H1 (cell line): Measurements from ENCODE around the gene PLXNB3. TPM values are rescaled to one million over a fixed set of nuclear protein-coding genes. Genes with fewer than 3 reads are reported as not detected.

Experiments used
- BCL11A ChIP-seq, 2 experiments: IDR thresholded peaks; one replicate each; pipeline ENCODE4 v1.6.1; 2011; ENCODE audit warnings: low read depth in 2 of 2, low read length in 2 of 2, mild to moderate bottlenecking in 2 of 2
- CTBP2 ChIP-seq: IDR thresholded peaks from 2 replicates; pipeline ENCODE4 v1.7.0; 2011; ENCODE audit warnings: borderline replicate concordance, mild to moderate bottlenecking, moderate library complexity, mixed read lengths, low read length; ENCODE audit not compliant: insufficient read depth, insufficient read length
- CTCF ChIP-seq, 3 experiments: IDR thresholded peaks; 1 replicate in 2 of 3; 2 replicates in 1 of 3; pipeline versions ENCODE4 v1.5.1 to v1.6.1; 2011; ENCODE audit warnings: low read length in 3 of 3, mild to moderate bottlenecking in 3 of 3, inconsistent platforms in 2 of 3, low read depth in 1 of 3, moderate library complexity in 1 of 3; ENCODE audit not compliant: insufficient read depth in 1 of 3; ENCODE audit errors: control extremely low read depth in 1 of 3
- EGR1 ChIP-seq: IDR thresholded peaks from 2 replicates; pipeline ENCODE4 v1.6.1; 2011; ENCODE audit warnings: low read depth, low read length, borderline replicate concordance
- JUN ChIP-seq: IDR thresholded peaks from 2 replicates; pipeline ENCODE4 v1.6.1; 2011; ENCODE audit warnings: low read depth, mild to moderate bottlenecking, improper control_type of control experiment, low read length
- SAP30 ChIP-seq: fragments of 300-600 bp; sonication (generic); IDR thresholded peaks from 2 replicates; pipeline ENCODE4 v1.7.1; 2012; ENCODE audit warnings: low read length, moderate library complexity, mild to moderate bottlenecking, inconsistent platforms; ENCODE audit not compliant: insufficient read depth, insufficient replicate concordance
- polyA plus RNA-seq, 7 experiments: library from polyadenylated mRNA; depleted of rRNA in 3 of 7; stranded (reverse) in 5 of 7; unstranded in 2 of 7; fragments of >200 nt in 5 of 7; fragments of 200-250 nt in 2 of 7; gene quantifications; 1 replicate in 5 of 7; 2 replicates in 1 of 7; 4 replicates in 1 of 7; pipeline versions ENCODE4 v1.2.1 to v1.2.3, GENCODE V29; 2011 to 2013; ENCODE audit warnings: missing spikeins in 2 of 7, mixed read lengths in 2 of 7
- total RNA-seq: library from RNA; stranded (reverse); fragmentation: NEBNext Ultra II Directional; extraction: Animal tissue kit (Norgen Biotek cat#: 25700); gene quantifications from 2 replicates; pipeline ENCODE4 v1.2.1, GENCODE V29; 2021

The PLXNB3 gene
- total and polyA plus RNA-seq, 2 of the 8 experiments (the other 6 are each of a cell fraction or from before 2014, with no cell fraction given), result 1.2 to 2.7 TPM

- TF ChIP-seq CTBP2 (no peak), JUN (no peak), EGR1 (no peak), BCL11A (IDR thresholded peaks at IDR 0.05; ENCODE audit: low read depth in 2 of 2, low read length in 2 of 2) (no peak), SAP30 (no peak), CTCF (IDR thresholded peaks at IDR 0.05; ENCODE audit: control extremely low read depth in 1 of 3, insufficient read depth in 1 of 3, low read depth in 1 of 3, low read length in 3 of 3) (peak in 2 of 3 experiments; percentile 42 to 61; a peak in 3 of 4 replicates)
Observed at GRCh38 chrX:153744210-153745066, 19.6 kb upstream of the PLXNB3 start (continued).
